ENCODE measurements around the gene IFIT5. TPM values are rescaled to one million over a fixed set of nuclear protein-coding genes. Genes with fewer than 3 reads are reported as not detected.

IFIT5 gene
- total RNA-seq, 2 experiments from 2014 or later, result 0.36 to 0.57 TPM

- TF ChIP-seq EZH2phosphoT487 (IDR thresholded peaks at IDR 0.05; ENCODE audit: borderline replicate concordance, low read depth, low read length), result no peak
- TF ChIP-seq CTCF (conservative IDR thresholded peaks at IDR 0.05; ENCODE audit: low read length), result no peak
- H4K20me1 ChIP-seq (ENCODE audit: insufficient read depth, low read length), result no peaks in the 10 kb centered on the region
- H3K79me2 ChIP-seq (ENCODE audit: insufficient read depth, low read depth, low read length), result no peaks in the 10 kb centered on the region
- no peaks in the 10 kb centered on the region for H3K4me1 ChIP-seq (ENCODE audit: insufficient read depth, low read length, poor library complexity, severe bottlenecking)
- no peak overlapping the region for H3K27ac ChIP-seq (ENCODE audit: low read depth, low read length, poor library complexity, severe bottlenecking)
- CTCF ChIA-PET (ENCODE audit: unreplicated experiment), result no interaction called here
- H2AFZ ChIP-seq (ENCODE audit: low read length), result no peak overlapping the region
- H3K9me3 ChIP-seq (ENCODE audit: low read length), result no peaks in the 10 kb centered on the region
- BruUV-seq (replicated peaks), result no TSS peak
- H3K36me3 ChIP-seq (ENCODE audit: insufficient read depth, low read length), result no peaks in the 10 kb centered on the region
- no peak overlapping the region for H3K4me3 ChIP-seq (ENCODE audit: low read depth, low read length, poor library complexity, severe bottlenecking)
- DNase-seq (ENCODE audit: low spot score), result no peak
- intact Hi-C loops (cut with micrococcal nuclease; ENCODE audit: unreplicated experiment), result no loop called here
- no peak overlapping the region for H3K4me2 ChIP-seq (ENCODE audit: low read length)
- POLR2A ChIA-PET, result no interaction called here
- no peaks in the 10 kb centered on the region for H3K9me2 ChIP-seq (ENCODE audit: insufficient read depth, low read length)
Measured at GRCh38 chr10:89373916-89374711, 40.3 kb upstream of the IFIT5 start.

GRCh38 chr10:89374713-89375141 lies 39.6 kb upstream of the IFIT5 start:
- ChIA-PET POLR2A (no interaction called here), CTCF (ENCODE audit: unreplicated experiment) (no interaction called here)
- Histone ChIP-seq H3K79me2 (ENCODE audit: insufficient read depth, low read depth, low read length) (no peaks in the 10 kb centered on the region), H3K4me2 (ENCODE audit: low read length) (no peak overlapping the region), H3K36me3 (ENCODE audit: insufficient read depth, low read length) (no peaks in the 10 kb centered on the region), H3K4me3 (ENCODE audit: low read depth, low read length, poor library complexity, severe bottlenecking) (no peak overlapping the region), H3K4me1 (ENCODE audit: insufficient read depth, low read length, poor library complexity, severe bottlenecking) (no peaks in the 10 kb centered on the region), H3K9me2 (ENCODE audit: insufficient read depth, low read length) (no peaks in the 10 kb centered on the region), H2AFZ (ENCODE audit: low read length) (no peak overlapping the region), H3K9me3 (ENCODE audit: low read length) (no peaks in the 10 kb centered on the region), H3K27ac (ENCODE audit: low read depth, low read length, poor library complexity, severe bottlenecking) (no peak overlapping the region), H4K20me1 (ENCODE audit: insufficient read depth, low read length) (no peaks in the 10 kb centered on the region)
- no TSS peak for BruUV-seq (replicated peaks)
- TF ChIP-seq EZH2phosphoT487 (IDR thresholded peaks at IDR 0.05; ENCODE audit: borderline replicate concordance, low read depth, low read length) (no peak), CTCF (conservative IDR thresholded peaks at IDR 0.05; ENCODE audit: low read length) (no peak)
- no peak for DNase-seq (ENCODE audit: low spot score)
- intact Hi-C loops (cut with micrococcal nuclease; ENCODE audit: unreplicated experiment), result no loop called here
